Activated T-cell treated with anti-CD3 and anti-CD28 coated beads, Interleukin-2, amount 50 U/mL, for 1 hour (primary cell): ENCODE results near the gene CACNA1F.

ENCODE experiments used
- DNase-seq: peaks from one replicate; pipeline ENCODE4 v3.0.0-alpha.2; 2020

The CACNA1F gene

GRCh38 chrX:49233176-49233575, at the start of gene CACNA1F:
Gene CACNA1F (minus strand): TSS chrX:49233340. CDS start chrX:49233309, 31 bp downstream.
- DNase-seq: no peak

- DNase-seq: no peak
Observed at GRCh38 chrX:49282647-49283011, 49.5 kb upstream of the CACNA1F start.

GRCh38 chrX:49278081-49278480, 44.9 kb upstream of the CACNA1F start:
- DNase-seq: no peak

- DNase-seq: no peak
Observed at GRCh38 chrX:49277535-49277830, 44.3 kb upstream of the CACNA1F start.

GRCh38 chrX:49276671-49277534, 43.8 kb upstream of the CACNA1F start:
- no peak for DNase-seq

- no peak for DNase-seq
Observed at GRCh38 chrX:49276207-49276606, 43.1 kb upstream of the CACNA1F start.

- DNase-seq: peak; percentile 33
Observed at GRCh38 chrX:49273181-49273727, 40.1 kb upstream of the CACNA1F start.

GRCh38 chrX:49272421-49272820, 39.3 kb upstream of the CACNA1F start:
- peak; percentile 22 for DNase-seq

GRCh38 chrX:49271341-49271740, 38.2 kb upstream of the CACNA1F start:
- no peak for DNase-seq

GRCh38 chrX:49270249-49270921, 37.2 kb upstream of the CACNA1F start:
- no peak for DNase-seq

GRCh38 chrX:49269767-49270248, 36.7 kb upstream of the CACNA1F start, which contains the start of gene PPP1R3F:
Gene PPP1R3F (plus strand): TSS chrX:49269793. CDS start chrX:49269870, 77 bp downstream.
- DNase-seq: no peak

GRCh38 chrX:49269010-49269766, 36.0 kb upstream of the CACNA1F start:
- peak; percentile 87 for DNase-seq

GRCh38 chrX:49268702-49269009, 35.5 kb upstream of the CACNA1F start:
- DNase-seq: no peak

GRCh38 chrX:49266523-49267445, 33.6 kb upstream of the CACNA1F start:
- no peak for DNase-seq

GRCh38 chrX:49264460-49264859, 31.3 kb upstream of the CACNA1F start, which contains the start of gene FOXP3:
Gene FOXP3 (minus strand): TSS chrX:49264710. CDS start chrX:49258505, 6,205 bp downstream.
- no peak for DNase-seq

GRCh38 chrX:49263631-49264030, 30.5 kb upstream of the CACNA1F start:
- DNase-seq: no peak

- DNase-seq: no peak
Observed at GRCh38 chrX:49262603-49263002, 29.5 kb upstream of the CACNA1F start.

- peak; percentile 23 for DNase-seq
Observed at GRCh38 chrX:49260221-49260985, 27.3 kb upstream of the CACNA1F start.

GRCh38 chrX:49258749-49259124, 25.6 kb upstream of the CACNA1F start:
- DNase-seq: no peak

- DNase-seq: no peak
Observed at GRCh38 chrX:49257846-49258748, 25.0 kb upstream of the CACNA1F start.
